Ovary (tissue), 3 donors: ENCODE measurements around the gene LYAR.

ENCODE experiments used
- CTCF ChIP-seq, 3 donors: fragments of 450-650 bp in 2 of 3; fragments of 200-600 bp in 1 of 3; IDR thresholded peaks; one replicate each; pipeline versions ENCODE4 v1.5.1 to v1.8.0; 2016 to 2022; ENCODE audit warnings: antibody characterized with exemption in 3 of 3, mild to moderate bottlenecking in 1 of 3
- EP300 ChIP-seq: sonication (generic); formaldehyde crosslinking; IDR thresholded peaks from one replicate; pipeline ENCODE4 v1.6.1; 2017; ENCODE audit warnings: antibody characterized with exemption
- POLR2A ChIP-seq: fragments of 450-650 bp; IDR thresholded peaks from one replicate; pipeline ENCODE4 v1.6.1; 2017; ENCODE audit warnings: antibody characterized with exemption, mild to moderate bottlenecking, moderate library complexity
- donor health status: DM: no; HTN: no; CAD: no.

GRCh38 chr4:4311193-4311592 lies 21.2 kb upstream of the LYAR start:
- TF ChIP-seq CTCF (IDR thresholded peaks at IDR 0.05) = no peak
- no peak for TF ChIP-seq POLR2A
- TF ChIP-seq EP300 = no peak
